Upper lobe of left lung (tissue), 6 donors: Measurements from ENCODE around the gene PDE1C. TPM values are rescaled to one million over a fixed set of nuclear protein-coding genes. Genes with fewer than 3 reads are reported as not detected.
"Not testable (repeated sequence)": the region's sequence is repeated elsewhere in the genome, so short reads cannot be mapped to it uniquely, and the experiment has no call there.

ENCODE experiments used
- ATAC-seq, 2 donors: fragments of 200-7000 bp; cut with Tn5 transposase; one replicate each; pipeline ENCODE4 v1.9.1; 2022; ENCODE audit warnings: mild to moderate bottlenecking in 2 of 2, moderate library complexity in 2 of 2; ENCODE audit not compliant: low FRiP score in 2 of 2
- DNase-seq, 2 donors: peaks; one replicate each; pipeline ENCODE4 v3.0.0-alpha.2; 2019 to 2020
- H3K27ac ChIP-seq, 4 donors: fragments of 200-600 bp; sonication (generic); one replicate each; pipeline ENCODE4 v1.5.1; 2016 to 2019
- H3K27me3 ChIP-seq, 4 donors: fragments of 200-600 bp; sonication (generic); one replicate each; pipeline ENCODE4 v1.5.1; 2017 to 2019
- H3K36me3 ChIP-seq, 4 donors: fragments of 200-600 bp; sonication (generic); one replicate each; pipeline ENCODE4 v1.5.1; 2016 to 2019
- H3K4me1 ChIP-seq, 4 donors: fragments of 200-600 bp; sonication (generic); one replicate each; pipeline ENCODE4 v1.5.1; 2018 to 2019
- H3K4me3 ChIP-seq, 4 donors: fragments of 200-600 bp; sonication (generic); one replicate each; pipeline ENCODE4 v1.5.1; 2017 to 2019; ENCODE audit warnings: mild to moderate bottlenecking in 2 of 4, moderate library complexity in 1 of 4
- H3K9me3 ChIP-seq, 4 donors: fragments of 200-600 bp; sonication (generic); one replicate each; pipeline ENCODE4 v1.5.1; 2018 to 2019
- CTCF ChIP-seq, 6 experiments: fragments of 450-650 bp in 4 of 6; fragments of 200-600 bp in 2 of 6; sonication (generic) in 2 of 6; IDR thresholded peaks; one replicate each; pipeline ENCODE4 v1.5.1; 2016 to 2019; ENCODE audit warnings: antibody characterized with exemption in 6 of 6
- EP300 ChIP-seq, 4 donors: sonication (generic); formaldehyde crosslinking; IDR thresholded peaks; one replicate each; pipeline ENCODE4 v1.5.1; 2017; ENCODE audit warnings: antibody characterized with exemption in 4 of 4, control low read depth in 2 of 4
- POLR2A ChIP-seq, 4 donors: fragments of 450-650 bp; IDR thresholded peaks; one replicate each; pipeline ENCODE4 v1.5.1; 2016 to 2017; ENCODE audit warnings: antibody characterized with exemption in 4 of 4, mild to moderate bottlenecking in 2 of 4
- POLR2AphosphoS5 ChIP-seq, 2 donors: sonication (generic); formaldehyde crosslinking; IDR thresholded peaks; one replicate each; pipeline ENCODE4 v1.5.1; 2017; ENCODE audit warnings: antibody characterized with exemption in 2 of 2
- WGBS, 2 donors: methylation state at CpG; one replicate each; pipeline ENCODE4 v1.1.5; 2017 to 2018; 5-methylcytosine and 5-hydroxymethylcytosine counted together
- total RNA-seq, 6 donors: library from RNA; depleted of rRNA in 4 of 6; stranded (reverse); fragments of >200 nt in 4 of 6; gene quantifications; one replicate each; pipeline versions ENCODE4 v1.1.0 to v1.2.1, GENCODE V29; 2016 to 2021
- donor health status: DM: no; HTN: no; CAD: no; lungs with moderate emphysema.
- donor health status: DM: no; HTN: yes; CAD: no; lungs with severe emphysema.

PDE1C gene
- total RNA-seq, 6 donors from 2014 or later = 5.6 to 38.8 (median 11.3) TPM

GRCh38 chr7:32018845-32019578 is 51.2 kb downstream of the PDE1C start:
- WGBS, 2 donors = 82 to 84% methylated on average over 2 of the region's 2 CpGs
- no peaks in the 10 kb centered on the region for H3K36me3 ChIP-seq
- ATAC-seq = no peak
- H3K9me3 ChIP-seq = no peaks in the 10 kb centered on the region
- no peak for DNase-seq
- H3K4me1 ChIP-seq = no peaks in the 10 kb centered on the region
- no peaks in the 10 kb centered on the region for H3K27me3 ChIP-seq
- TF ChIP-seq POLR2A (IDR thresholded peaks at IDR 0.05) (no peak), CTCF (IDR thresholded peaks at IDR 0.05) (no peak), EP300 (IDR thresholded peaks at IDR 0.05) (no peak), POLR2AphosphoS5 (IDR thresholded peaks at IDR 0.05) (no peak)
- no peak overlapping the region for H3K27ac ChIP-seq
- H3K4me3 ChIP-seq = no peak overlapping the region

GRCh38 chr7:32015133-32015532 is 55.1 kb downstream of the PDE1C start:
- Histone ChIP-seq H3K4me3 (no peak overlapping the region), H3K4me1 (no peaks in the 10 kb centered on the region), H3K36me3 (no peaks in the 10 kb centered on the region), H3K9me3 (peaks cover 0 to 3% (median 0%) of the 10 kb centered on the region in 4 donors), H3K27me3 (no peaks in the 10 kb centered on the region), H3K27ac (no peak overlapping the region)
- WGBS, 2 donors = 85 to 94% methylated on average over 2 of the region's 2 CpGs
- DNase-seq (no peak), ATAC-seq (no peak)
- TF ChIP-seq POLR2A (IDR thresholded peaks at IDR 0.05) (no peak), CTCF (IDR thresholded peaks at IDR 0.05) (no peak), POLR2AphosphoS5 (IDR thresholded peaks at IDR 0.05) (no peak), EP300 (IDR thresholded peaks at IDR 0.05) (no peak)

DNA sequence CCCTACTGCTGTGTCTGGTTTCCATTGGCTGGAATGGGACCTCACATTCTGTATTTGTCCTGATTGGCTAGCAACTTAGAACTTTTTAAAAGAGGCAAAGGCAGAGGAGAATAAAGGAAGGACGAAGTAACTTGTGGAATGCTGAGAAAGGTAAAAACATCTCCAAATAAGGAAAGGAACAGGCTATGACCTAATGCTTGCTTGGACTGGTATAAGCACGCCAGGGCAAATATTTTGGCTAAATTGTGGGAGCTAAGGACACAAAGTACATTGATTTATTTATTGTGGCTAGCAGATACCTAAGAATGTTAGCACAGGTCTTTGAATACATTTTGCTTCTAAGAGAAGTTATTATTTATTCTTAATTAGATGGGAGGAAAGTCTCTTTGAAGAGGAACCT is 56.7 kb downstream of the PDE1C start:
- not testable (repeated sequence) for H3K4me1 ChIP-seq, H3K27me3 ChIP-seq, H3K9me3 ChIP-seq, DNase-seq, H3K27ac ChIP-seq, ATAC-seq, H3K4me3 ChIP-seq, H3K36me3 ChIP-seq
- 40 to 58% methylated on average over 2 of the region's 2 CpGs for WGBS, 2 donors

- Histone ChIP-seq H3K4me3 (no peak overlapping the region), H3K9me3 (peaks cover 3 to 12% (median 7%) of the 10 kb centered on the region in 4 donors), H3K4me1 (no peaks in the 10 kb centered on the region), H3K27me3 (no peaks in the 10 kb centered on the region), H3K36me3 (no peaks in the 10 kb centered on the region), H3K27ac (no peak overlapping the region)
- no peak for DNase-seq
- TF ChIP-seq POLR2AphosphoS5 (IDR thresholded peaks at IDR 0.05) (no peak), CTCF (IDR thresholded peaks at IDR 0.05) (no peak), EP300 (IDR thresholded peaks at IDR 0.05) (no peak), POLR2A (IDR thresholded peaks at IDR 0.05) (no peak)
- ATAC-seq = no peak
- 89 to 95% methylated on average over 2 of the region's 2 CpGs for WGBS, 2 donors
Observed at GRCh38 chr7:32005577-32005976, 64.6 kb downstream of the PDE1C start.

GRCh38 chr7:32001948-32002347 is 68.3 kb downstream of the PDE1C start:
- Histone ChIP-seq H3K27ac (no peak overlapping the region), H3K27me3 (no peaks in the 10 kb centered on the region), H3K9me3 (peaks cover 3 to 12% (median 7%) of the 10 kb centered on the region in 4 donors), H3K36me3 (no peaks in the 10 kb centered on the region), H3K4me1 (no peaks in the 10 kb centered on the region), H3K4me3 (no peak overlapping the region)
- WGBS, 2 donors = 93 to 95% methylated on average over 4 of the region's 4 CpGs
- TF ChIP-seq CTCF (IDR thresholded peaks at IDR 0.05) (no peak), POLR2AphosphoS5 (IDR thresholded peaks at IDR 0.05) (no peak), POLR2A (IDR thresholded peaks at IDR 0.05) (no peak), EP300 (IDR thresholded peaks at IDR 0.05) (no peak)
- DNase-seq = no peak
- ATAC-seq = no peak
